ENCODE results near the gene ROBO2.

DNA sequence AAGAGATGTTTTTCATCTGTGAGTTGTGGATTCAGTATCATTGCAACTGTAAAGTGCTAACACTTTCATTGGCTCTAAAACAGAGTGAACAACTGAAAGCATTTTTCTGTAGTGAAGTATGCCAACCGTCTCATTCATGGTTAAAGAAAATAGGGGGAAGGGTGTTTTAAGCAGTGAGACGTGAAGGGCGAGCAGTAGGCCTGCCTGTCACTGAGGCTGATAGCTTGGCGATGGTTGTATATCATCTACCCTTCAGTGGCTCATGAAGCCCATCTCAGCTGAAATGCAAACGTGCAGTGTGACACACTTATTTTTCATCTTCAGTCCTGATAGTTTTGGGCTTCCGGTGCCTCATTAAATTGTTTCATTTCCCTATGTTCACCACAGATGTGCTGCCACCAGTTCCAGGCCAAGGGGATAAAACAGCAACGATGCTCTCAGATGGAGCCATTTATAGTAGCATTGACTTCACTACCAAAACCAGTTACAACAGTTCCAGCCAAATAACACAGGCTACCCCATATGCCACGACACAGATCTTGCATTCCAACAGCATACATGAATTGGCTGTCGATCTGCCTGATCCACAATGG is 562.0 kb downstream of the ROBO2 start:
- TF ChIP-seq, protein P1, sequence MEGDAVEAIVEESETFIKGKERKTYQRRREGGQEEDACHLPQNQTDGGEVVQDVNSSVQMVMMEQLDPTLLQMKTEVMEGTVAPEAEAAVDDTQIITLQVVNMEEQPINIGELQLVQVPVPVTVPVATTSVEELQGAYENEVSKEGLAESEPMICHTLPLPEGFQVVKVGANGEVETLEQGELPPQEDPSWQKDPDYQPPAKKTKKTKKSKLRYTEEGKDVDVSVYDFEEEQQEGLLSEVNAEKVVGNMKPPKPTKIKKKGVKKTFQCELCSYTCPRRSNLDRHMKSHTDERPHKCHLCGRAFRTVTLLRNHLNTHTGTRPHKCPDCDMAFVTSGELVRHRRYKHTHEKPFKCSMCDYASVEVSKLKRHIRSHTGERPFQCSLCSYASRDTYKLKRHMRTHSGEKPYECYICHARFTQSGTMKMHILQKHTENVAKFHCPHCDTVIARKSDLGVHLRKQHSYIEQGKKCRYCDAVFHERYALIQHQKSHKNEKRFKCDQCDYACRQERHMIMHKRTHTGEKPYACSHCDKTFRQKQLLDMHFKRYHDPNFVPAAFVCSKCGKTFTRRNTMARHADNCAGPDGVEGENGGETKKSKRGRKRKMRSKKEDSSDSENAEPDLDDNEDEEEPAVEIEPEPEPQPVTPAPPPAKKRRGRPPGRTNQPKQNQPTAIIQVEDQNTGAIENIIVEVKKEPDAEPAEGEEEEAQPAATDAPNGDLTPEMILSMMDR (IDR thresholded peaks at IDR 0.05): no peak
- TF ChIP-seq POLR2A (IDR thresholded peaks at IDR 0.05): no peak

Data from esophagus squamous epithelium (tissue), 4 donors.